HCT116 (cell line): ENCODE results near the gene DENND1A. TPM values are rescaled to one million over a fixed set of nuclear protein-coding genes. Genes with fewer than 3 reads are reported as not detected.

Experiments used
- ATAC-seq: fragments of 200-7000 bp; cut with Tn5 transposase; 2 replicates; pipeline ENCODE4 v1.9.1; 2020; ENCODE audit warnings: mild to moderate bottlenecking, moderate library complexity
- BruUV-seq: library from RNA; stranded (reverse); fragments of 400-500 nt; replicated peaks from 2 replicates; lab custom pipeline; 2021; lab: Mats Ljungman, UMichigan
- CTCF ChIA-PET: fragments of 300-600 bp; sonication (Branson Sonifier 250); formaldehyde crosslinking; loops from one replicate; lab custom pipeline; 2021; ENCODE audit warnings: antibody characterized with exemption; lab: Charles Lee
- POLR2A ChIA-PET: fragments of 300-600, 350-600 bp; sonication (Branson Sonifier 250); formaldehyde crosslinking; loops from one replicate; lab custom pipeline; 2021; ENCODE audit warnings: antibody characterized with exemption; lab: Charles Lee
- RAD21 ChIA-PET, 2 experiments: fragments of 300-600 bp; sonication (Branson Sonifier 250); formaldehyde crosslinking; loops; one replicate each; lab custom pipeline; 2023; ENCODE audit warnings: low total read pairs in 2 of 2; ENCODE audit not compliant: uncharacterized antibody in 2 of 2, unreplicated experiment in 2 of 2, low non-redundant PET in 1 of 2; lab: Charles Lee
- DNase-seq: peaks from one replicate; pipeline ENCODE4 v3.0.0-alpha.2; 2010; ENCODE audit warnings: low read depth, low spot score
- H2AFZ ChIP-seq: fragments of 200-600 bp; shearing (Covaris generic), sonication (generic); 2 replicates; pipeline ENCODE4 v1.6.1; 2017; ENCODE audit warnings: low read depth, mixed run types, mixed read lengths, antibody characterized with exemption, low read length; ENCODE audit not compliant: poor library complexity, severe bottlenecking
- H3K27ac ChIP-seq: 2 replicates; pipeline ENCODE4 v1.5.1; 2012; ENCODE audit warnings: low read depth, low read length
- H3K27me3 ChIP-seq: fragments of 200-600 bp; sonication (generic); 2 replicates; pipeline ENCODE4 v1.6.1; 2016; ENCODE audit warnings: mixed run types, low read length, mixed read lengths; ENCODE audit not compliant: insufficient read depth
- H3K36me3 ChIP-seq, 2 experiments: fragments of 200-500 bp in 1 of 2; fragments of 200-600 bp in 1 of 2; sonication (Bioruptor generic) in 1 of 2; sonication (generic) in 1 of 2; 2 replicates each; pipeline versions ENCODE4 v1.5.1 to v1.6.1; 2014 to 2016; ENCODE audit warnings: low read length in 2 of 2, inconsistent platforms in 1 of 2, mixed read lengths in 1 of 2, mixed run types in 1 of 2; ENCODE audit not compliant: insufficient read depth in 2 of 2, control insufficient read depth in 1 of 2
- H3K4me1 ChIP-seq, 2 experiments: fragments of 200-600 bp in 1 of 2; sonication (generic) in 1 of 2; 2 replicates each; pipeline versions ENCODE4 v1.5.1 to v1.6.1; 2012 to 2017; ENCODE audit warnings: low read length in 2 of 2, inconsistent platforms in 1 of 2, mild to moderate bottlenecking in 1 of 2, mixed read lengths in 1 of 2, mixed run types in 1 of 2, moderate library complexity in 1 of 2; ENCODE audit not compliant: insufficient read depth in 2 of 2, control insufficient read depth in 1 of 2
- H3K4me2 ChIP-seq: fragments of 200-600 bp; sonication (generic); 2 replicates; pipeline ENCODE4 v1.6.1; 2017; ENCODE audit warnings: mixed run types, low read length, mixed read lengths
- H3K4me3 ChIP-seq, 2 experiments: fragments of 200-600 bp in 1 of 2; sonication (generic) in 1 of 2; replicated peaks in 1 of 2; 2 replicates each; pipeline ENCODE4 v1.5.1; 2011 to 2016; ENCODE audit warnings: low read length in 2 of 2, control low read depth in 1 of 2, low read depth in 1 of 2, mild to moderate bottlenecking in 1 of 2, mixed read lengths in 1 of 2, mixed run types in 1 of 2
- H3K79me2 ChIP-seq: fragments of 200-600 bp; sonication (generic); 2 replicates; pipeline ENCODE4 v1.6.1; 2017; ENCODE audit warnings: mild to moderate bottlenecking, mixed run types, low read length, moderate library complexity, mixed read lengths; ENCODE audit not compliant: insufficient read depth
- H3K9ac ChIP-seq: fragments of 200-600 bp; sonication (generic); 2 replicates; pipeline ENCODE4 v1.6.1; 2016; ENCODE audit warnings: low read length, mixed read lengths
- H3K9me2 ChIP-seq: fragments of 200-600 bp; sonication (generic), shearing (Covaris generic); 2 replicates; pipeline ENCODE4 v1.6.1; 2017; ENCODE audit warnings: mixed run types, mild to moderate bottlenecking, moderate library complexity; ENCODE audit not compliant: insufficient read depth
- H3K9me3 ChIP-seq, 2 experiments: fragments of 200-500 bp in 1 of 2; fragments of 200-600 bp in 1 of 2; sonication (Bioruptor generic) in 1 of 2; sonication (generic) in 1 of 2; 2 replicates each; pipeline ENCODE4 v1.6.1; 2014 to 2017; ENCODE audit warnings: low read length in 2 of 2, mixed read lengths in 2 of 2, inconsistent platforms in 1 of 2, low read depth in 1 of 2, mild to moderate bottlenecking in 1 of 2, mixed run types in 1 of 2, moderate library complexity in 1 of 2; ENCODE audit not compliant: control insufficient read depth in 1 of 2, insufficient read depth in 1 of 2
- H4K20me1 ChIP-seq: fragments of 200-600 bp; sonication (generic), shearing (Covaris generic); 2 replicates; pipeline ENCODE4 v1.6.1; 2017; ENCODE audit warnings: mixed run types, mild to moderate bottlenecking, moderate library complexity; ENCODE audit not compliant: insufficient read depth
- ATF3 ChIP-seq: IDR thresholded peaks from 2 replicates; pipeline ENCODE4 v1.6.1; 2012
- CBX3 ChIP-seq: IDR thresholded peaks from 2 replicates; pipeline ENCODE4 v1.6.1; 2012; ENCODE audit warnings: low read depth
- CEBPB ChIP-seq: IDR thresholded peaks from 2 replicates; pipeline ENCODE4 v1.6.1; 2012; ENCODE audit warnings: low read depth
- EGR1 ChIP-seq: IDR thresholded peaks from 2 replicates; pipeline ENCODE4 v1.6.1; 2012; ENCODE audit warnings: low read depth
- ELF1 ChIP-seq: IDR thresholded peaks from 2 replicates; pipeline ENCODE4 v1.6.1; 2012; ENCODE audit warnings: low read depth, borderline replicate concordance
- EZH2 ChIP-seq: fragments of 200-600 bp; sonication (generic); IDR thresholded peaks from 2 replicates; pipeline ENCODE4 v1.6.1; 2017; ENCODE audit warnings: antibody characterized with exemption, mixed run types
- EZH2phosphoT487 ChIP-seq: fragments of 200-600 bp; IDR thresholded peaks from 2 replicates; pipeline ENCODE4 v1.6.1; 2018; ENCODE audit warnings: antibody characterized with exemption, borderline replicate concordance
- POLR2A ChIP-seq: IDR thresholded peaks from 2 replicates; pipeline ENCODE4 v1.7.0; 2011; ENCODE audit warnings: borderline replicate concordance; ENCODE audit not compliant: insufficient read depth, insufficient read length; ENCODE audit errors: extremely low read depth
- POLR2AphosphoS5 ChIP-seq: IDR thresholded peaks from 2 replicates; pipeline ENCODE4 v1.6.1; 2011; ENCODE audit warnings: mild to moderate bottlenecking, low read depth, low read length, moderate library complexity
- REST ChIP-seq: IDR thresholded peaks from 2 replicates; pipeline ENCODE4 v1.6.1; 2012; ENCODE audit warnings: low read depth
- SIN3A ChIP-seq: IDR thresholded peaks from 2 replicates; pipeline ENCODE4 v1.6.1; 2012; ENCODE audit warnings: low read depth
- SP1 ChIP-seq: IDR thresholded peaks from 2 replicates; pipeline ENCODE4 v1.6.1; 2012; ENCODE audit warnings: low read depth
- SRF ChIP-seq: IDR thresholded peaks from 2 replicates; pipeline ENCODE4 v1.6.1; 2012; ENCODE audit warnings: low read depth
- TCF7L2 ChIP-seq: IDR thresholded peaks from 2 replicates; pipeline ENCODE4 v1.7.0; 2011; ENCODE audit warnings: borderline replicate concordance, inconsistent platforms; ENCODE audit not compliant: insufficient read depth, insufficient read length; ENCODE audit errors: extremely low read depth
- YY1 ChIP-seq: IDR thresholded peaks from 2 replicates; pipeline ENCODE4 v1.6.1; 2011; ENCODE audit warnings: low read length, low read depth, moderate library complexity, mild to moderate bottlenecking; ENCODE audit not compliant: insufficient replicate concordance; ENCODE audit errors: extremely low read depth
- ZBTB33 ChIP-seq: IDR thresholded peaks from 2 replicates; pipeline ENCODE4 v1.6.1; 2011; ENCODE audit warnings: mild to moderate bottlenecking, low read length, moderate library complexity; ENCODE audit not compliant: insufficient replicate concordance; ENCODE audit errors: extremely low read depth
- ZFX ChIP-seq: fragments of 450-650 bp; IDR thresholded peaks from 2 replicates; pipeline ENCODE4 v1.6.1; 2017
- ZNF274 ChIP-seq: fragments of 200-500 bp; sonication (Bioruptor generic); IDR thresholded peaks from 2 replicates; pipeline ENCODE4 v1.6.1; 2014; ENCODE audit warnings: mild to moderate bottlenecking, low read depth, low read length, inconsistent platforms
- intact Hi-C: fragments of 100-400 bp; cut with micrococcal nuclease; formaldehyde crosslinking; loops from 2 replicates; pipeline ENCODE4 v1.10.0; 2022
- total RNA-seq: library from RNA; stranded (reverse); gene quantifications from one replicate; pipeline ENCODE4 v1.2.1, GENCODE V29; 2021; ENCODE audit not compliant: unreplicated experiment
- TF ChIP-seq, protein P1 (sequence below), 3 experiments: fragments of 200-600 bp in 1 of 3; sonication (generic) in 1 of 3; IDR thresholded peaks in 2 of 3; conservative IDR thresholded peaks in 1 of 3; 2 replicates each; pipeline ENCODE4 v1.5.1; 2012 to 2017; ENCODE audit warnings: low read depth in 2 of 3, low read length in 2 of 3, antibody characterized with exemption in 1 of 3, borderline replicate concordance in 1 of 3, control low read depth in 1 of 3, mild to moderate bottlenecking in 1 of 3, mixed read lengths in 1 of 3, mixed run types in 1 of 3, moderate library complexity in 1 of 3; ENCODE audit not compliant: insufficient read depth in 1 of 3

DENND1A gene
- total RNA-seq, 1 experiment from 2014 or later: 33.0 TPM

- Histone ChIP-seq H3K4me3 (no peak overlapping the region), H3K27me3 (no peaks in the 10 kb centered on the region), H4K20me1 (no peaks in the 10 kb centered on the region), H3K4me2 (no peak overlapping the region), H3K9ac (no peak overlapping the region), H3K4me1 (no peaks in the 10 kb centered on the region), H2AFZ (no peak overlapping the region), H3K9me2 (no peaks in the 10 kb centered on the region), H3K36me3 (no peaks in the 10 kb centered on the region), H3K9me3 (no peaks in the 10 kb centered on the region), H3K27ac (no peak overlapping the region), H3K79me2 (no peaks in the 10 kb centered on the region)
- DNase-seq (no peak), ATAC-seq (no peak)
- TF ChIP-seq POLR2AphosphoS5: no peak
- TF ChIP-seq, protein P1, sequence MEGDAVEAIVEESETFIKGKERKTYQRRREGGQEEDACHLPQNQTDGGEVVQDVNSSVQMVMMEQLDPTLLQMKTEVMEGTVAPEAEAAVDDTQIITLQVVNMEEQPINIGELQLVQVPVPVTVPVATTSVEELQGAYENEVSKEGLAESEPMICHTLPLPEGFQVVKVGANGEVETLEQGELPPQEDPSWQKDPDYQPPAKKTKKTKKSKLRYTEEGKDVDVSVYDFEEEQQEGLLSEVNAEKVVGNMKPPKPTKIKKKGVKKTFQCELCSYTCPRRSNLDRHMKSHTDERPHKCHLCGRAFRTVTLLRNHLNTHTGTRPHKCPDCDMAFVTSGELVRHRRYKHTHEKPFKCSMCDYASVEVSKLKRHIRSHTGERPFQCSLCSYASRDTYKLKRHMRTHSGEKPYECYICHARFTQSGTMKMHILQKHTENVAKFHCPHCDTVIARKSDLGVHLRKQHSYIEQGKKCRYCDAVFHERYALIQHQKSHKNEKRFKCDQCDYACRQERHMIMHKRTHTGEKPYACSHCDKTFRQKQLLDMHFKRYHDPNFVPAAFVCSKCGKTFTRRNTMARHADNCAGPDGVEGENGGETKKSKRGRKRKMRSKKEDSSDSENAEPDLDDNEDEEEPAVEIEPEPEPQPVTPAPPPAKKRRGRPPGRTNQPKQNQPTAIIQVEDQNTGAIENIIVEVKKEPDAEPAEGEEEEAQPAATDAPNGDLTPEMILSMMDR (IDR thresholded peaks at IDR 0.05 in 2 of 3, conservative IDR thresholded peaks at IDR 0.05 in 1 of 3; ENCODE audit: borderline replicate concordance in 1 of 3, insufficient read depth in 1 of 3, low read depth in 2 of 3, low read length in 2 of 3): no peak
- no peak for TF ChIP-seq TCF7L2
- TF ChIP-seq SIN3A: no peak
- TF ChIP-seq EZH2phosphoT487: no peak
- no peak for TF ChIP-seq ATF3
- TF ChIP-seq EZH2: no peak
- TF ChIP-seq EGR1: no peak
- no peak for TF ChIP-seq ZNF274
- no peak for TF ChIP-seq ZFX
- no peak for TF ChIP-seq CBX3
- TF ChIP-seq ZBTB33: no peak
- TF ChIP-seq ELF1: no peak
- no peak for TF ChIP-seq SRF
- TF ChIP-seq SP1: no peak
- TF ChIP-seq YY1: no peak
- TF ChIP-seq POLR2A: no peak
- TF ChIP-seq CEBPB: no peak
- TF ChIP-seq REST: no peak
- POLR2A ChIA-PET: no interaction called here
- intact Hi-C loops: no loop called here
- no TSS peak for BruUV-seq
- CTCF ChIA-PET: no interaction called here
- RAD21 ChIA-PET: no interaction called here
These were observed 521.3 kb downstream of the DENND1A start for GRCh38 chr9:123408313-123409262.
